Measurements from ENCODE around the gene PIBF1. TPM values are rescaled to one million over a fixed set of nuclear protein-coding genes. Genes with fewer than 3 reads are reported as not detected.
"Not testable (repeated sequence)": the region's sequence is repeated elsewhere in the genome, so short reads cannot be mapped to it uniquely, and the experiment has no call there.

Gene PIBF1
- total RNA-seq, 1 experiment from 2014 or later = 12.5 TPM

GRCh38 chr13:72805676-72806346, 23.9 kb downstream of the PIBF1 start:
- CTCF ChIA-PET = no interaction called here
- intact Hi-C loops (cut with micrococcal nuclease; ENCODE audit: unreplicated experiment) = no loop called here
- TF ChIP-seq CTCF (IDR thresholded peaks at IDR 0.05; ENCODE audit: unreplicated experiment) = no peak
- Mint-ChIP-seq H3K4me3 (ENCODE audit: low read depth, unreplicated experiment) (no peak overlapping the region), H3K9me3 (ENCODE audit: low read depth, unreplicated experiment) (no peaks in the 10 kb centered on the region), H3K27me3 (ENCODE audit: unreplicated experiment) (no peaks in the 10 kb centered on the region), H3K36me3 (ENCODE audit: insufficient read depth, unreplicated experiment) (peaks cover 2% of the 10 kb centered on the region), H3K4me1 (ENCODE audit: low read depth, unreplicated experiment) (peaks cover 10% of the 10 kb centered on the region), H3K27ac (ENCODE audit: unreplicated experiment) (no peak overlapping the region)
- DNase-seq = no peak
- no TSS peak for BruUV-seq (replicated peaks)

- intact Hi-C loops (cut with micrococcal nuclease; ENCODE audit: unreplicated experiment); CTCF ChIA-PET; H3K9me3 Mint-ChIP-seq (ENCODE audit: low read depth, unreplicated experiment); DNase-seq; BruUV-seq (replicated peaks); H3K27me3 Mint-ChIP-seq (ENCODE audit: unreplicated experiment); H3K27ac Mint-ChIP-seq (ENCODE audit: unreplicated experiment); H3K4me3 Mint-ChIP-seq (ENCODE audit: low read depth, unreplicated experiment); H3K36me3 Mint-ChIP-seq (ENCODE audit: insufficient read depth, unreplicated experiment): not testable (repeated sequence)
- peaks cover 10% of the 10 kb centered on the region for H3K4me1 Mint-ChIP-seq (ENCODE audit: low read depth, unreplicated experiment)
Measured at GRCh38 chr13:72806514-72806913, 24.6 kb downstream of the PIBF1 start.

GRCh38 chr13:72808917-72809500, 27.1 kb downstream of the PIBF1 start:
- CTCF ChIA-PET = interaction anchor here (0.6 kb wide), 2 partner anchors 31 to 490 kb away, joined by 4 to 8 read pairs; no protein-coding TSS in a partner anchor
- DNase-seq = no peak

GRCh38 chr13:72820156-72820897, 38.4 kb downstream of the PIBF1 start:
- CTCF ChIA-PET = no interaction called here
- H3K27ac Mint-ChIP-seq (ENCODE audit: unreplicated experiment) = no peak overlapping the region
- no TSS peak for BruUV-seq (replicated peaks)

More at GRCh38 chr13:72808917-72809500, 27.1 kb downstream of the PIBF1 start:
- no peak overlapping the region for H3K4me3 Mint-ChIP-seq (ENCODE audit: low read depth, unreplicated experiment)
- no peaks in the 10 kb centered on the region for H3K9me3 Mint-ChIP-seq (ENCODE audit: low read depth, unreplicated experiment)
- no peaks in the 10 kb centered on the region for H3K36me3 Mint-ChIP-seq (ENCODE audit: insufficient read depth, unreplicated experiment)
- no peak for TF ChIP-seq CTCF (IDR thresholded peaks at IDR 0.05; ENCODE audit: unreplicated experiment)
- H3K27ac Mint-ChIP-seq (ENCODE audit: unreplicated experiment) = no peak overlapping the region
- H3K4me1 Mint-ChIP-seq (ENCODE audit: low read depth, unreplicated experiment) = no peaks in the 10 kb centered on the region
- H3K27me3 Mint-ChIP-seq (ENCODE audit: unreplicated experiment) = no peaks in the 10 kb centered on the region
- intact Hi-C loops (cut with micrococcal nuclease; ENCODE audit: unreplicated experiment) = no loop called here
- BruUV-seq (replicated peaks) = no TSS peak

More at GRCh38 chr13:72820156-72820897, 38.4 kb downstream of the PIBF1 start:
- Mint-ChIP-seq H3K27me3 (ENCODE audit: unreplicated experiment) (no peaks in the 10 kb centered on the region), H3K4me3 (ENCODE audit: low read depth, unreplicated experiment) (no peak overlapping the region), H3K36me3 (ENCODE audit: insufficient read depth, unreplicated experiment) (no peaks in the 10 kb centered on the region), H3K9me3 (ENCODE audit: low read depth, unreplicated experiment) (no peaks in the 10 kb centered on the region), H3K4me1 (ENCODE audit: low read depth, unreplicated experiment) (no peaks in the 10 kb centered on the region)
- intact Hi-C loops (cut with micrococcal nuclease; ENCODE audit: unreplicated experiment) = no loop called here
- DNase-seq = no peak
- no peak for TF ChIP-seq CTCF (IDR thresholded peaks at IDR 0.05; ENCODE audit: unreplicated experiment)

All from Calu3 (cell line).